CD4-positive, alpha-beta T cell (primary cell): ENCODE measurements around the gene RALGAPA1. TPM values are rescaled to one million over a fixed set of nuclear protein-coding genes. Genes with fewer than 3 reads are reported as not detected.
A peak's percentile ranks its signal among the peaks of the same experiment; 100 is the strongest.

ENCODE experiments used
- ATAC-seq: fragments of 200-7000 bp; cut with Tn5 transposase; one replicate; pipeline ENCODE4 v1.10.0; 2022; ENCODE audit warnings: mild to moderate bottlenecking; ENCODE audit not compliant: poor library complexity
- CTCF ChIA-PET: fragments of 350-600 bp; sonication (Branson Sonifier 250); formaldehyde crosslinking; loops from one replicate; lab custom pipeline; 2021; ENCODE audit warnings: antibody characterized with exemption, inconsistent platforms; lab: Charles Lee
- POLR2A ChIA-PET: fragments of 350-600 bp; sonication (Branson Sonifier 250); formaldehyde crosslinking; loops from one replicate; lab custom pipeline; 2021; ENCODE audit warnings: antibody characterized with exemption, inconsistent platforms; lab: Charles Lee
- DNase-seq, 14 experiments: peaks; one replicate each; pipeline ENCODE4 v3.0.0-alpha.2; 2013 to 2020; ENCODE audit warnings: mixed read lengths in 2 of 14
- H3K27ac ChIP-seq, 2 donors: one replicate each; pipeline versions ENCODE4 v1.5.1 to v1.7.0; 2013; ENCODE audit warnings: low read length in 2 of 2, low read depth in 1 of 2, mild to moderate bottlenecking in 1 of 2
- H3K27me3 ChIP-seq, 2 experiments: 1 replicate in 1 of 2; 2 replicates in 1 of 2; pipeline versions ENCODE4 v1.6.1 to v1.7.0; 2013; ENCODE audit warnings: low read length in 2 of 2, control low read depth in 1 of 2, mild to moderate bottlenecking in 1 of 2, moderate library complexity in 1 of 2; ENCODE audit not compliant: insufficient read depth in 2 of 2, control insufficient read depth in 1 of 2
- H3K36me3 ChIP-seq: one replicate; pipeline ENCODE4 v1.6.1; 2013; ENCODE audit warnings: low read length, control low read depth; ENCODE audit not compliant: insufficient read depth
- H3K4me1 ChIP-seq: one replicate; pipeline ENCODE4 v1.6.1; 2013; ENCODE audit warnings: low read length, control low read depth; ENCODE audit not compliant: insufficient read depth
- H3K4me3 ChIP-seq: one replicate; pipeline ENCODE4 v1.5.1; 2013; ENCODE audit warnings: mild to moderate bottlenecking, low read length, moderate library complexity
- H3K9me3 ChIP-seq, 2 experiments: 1 replicate in 1 of 2; 2 replicates in 1 of 2; pipeline versions ENCODE4 v1.6.1 to v1.7.0; 2013; ENCODE audit warnings: low read length in 2 of 2, mild to moderate bottlenecking in 2 of 2, control low read depth in 1 of 2, moderate library complexity in 1 of 2; ENCODE audit not compliant: control insufficient read depth in 1 of 2, insufficient read depth in 1 of 2
- H3K27ac Mint-ChIP-seq: one replicate; pipeline ENCODE4 v1.8.0; 2020; ENCODE audit warnings: mixed read lengths
- H3K27me3 Mint-ChIP-seq: one replicate; pipeline ENCODE4 v1.8.0; 2021; ENCODE audit warnings: mixed read lengths
- H3K36me3 Mint-ChIP-seq: one replicate; pipeline ENCODE4 v1.8.0; 2021; ENCODE audit warnings: low read depth, mixed read lengths
- H3K4me1 Mint-ChIP-seq: one replicate; pipeline ENCODE4 v1.8.0; 2021; ENCODE audit warnings: low read depth, mixed read lengths
- H3K4me3 Mint-ChIP-seq: one replicate; pipeline ENCODE4 v1.8.0; 2020; ENCODE audit warnings: mild to moderate bottlenecking, mixed read lengths
- H3K9me3 Mint-ChIP-seq: one replicate; pipeline ENCODE4 v1.8.0; 2020; ENCODE audit warnings: mixed read lengths
- intact Hi-C, 2 experiments: fragments of 100-400 bp; cut with DNase I in 1 of 2; cut with micrococcal nuclease in 1 of 2; formaldehyde crosslinking; loops; one replicate each; pipeline versions ENCODE4 v1.15.1 to v1.9.0; 2023 to 2025; cut with DNase I, micrococcal nuclease
- total RNA-seq, 174 experiments: library from RNA in 2 of 174; stranded (reverse) in 2 of 174; gene quantifications; one replicate each; pipeline ENCODE4 v1.2.3 and lab custom pipeline; 2021 to 2026
- TF ChIP-seq, protein P1 (sequence below): fragments of 200-600 bp; IDR thresholded peaks from one replicate; pipeline ENCODE4 v1.8.0; 2022; ENCODE audit warnings: antibody characterized with exemption, mild to moderate bottlenecking

Gene RALGAPA1
- total RNA-seq, 2 experiments from 2014 or later: 72.0 to 75.5 TPM

DNA sequence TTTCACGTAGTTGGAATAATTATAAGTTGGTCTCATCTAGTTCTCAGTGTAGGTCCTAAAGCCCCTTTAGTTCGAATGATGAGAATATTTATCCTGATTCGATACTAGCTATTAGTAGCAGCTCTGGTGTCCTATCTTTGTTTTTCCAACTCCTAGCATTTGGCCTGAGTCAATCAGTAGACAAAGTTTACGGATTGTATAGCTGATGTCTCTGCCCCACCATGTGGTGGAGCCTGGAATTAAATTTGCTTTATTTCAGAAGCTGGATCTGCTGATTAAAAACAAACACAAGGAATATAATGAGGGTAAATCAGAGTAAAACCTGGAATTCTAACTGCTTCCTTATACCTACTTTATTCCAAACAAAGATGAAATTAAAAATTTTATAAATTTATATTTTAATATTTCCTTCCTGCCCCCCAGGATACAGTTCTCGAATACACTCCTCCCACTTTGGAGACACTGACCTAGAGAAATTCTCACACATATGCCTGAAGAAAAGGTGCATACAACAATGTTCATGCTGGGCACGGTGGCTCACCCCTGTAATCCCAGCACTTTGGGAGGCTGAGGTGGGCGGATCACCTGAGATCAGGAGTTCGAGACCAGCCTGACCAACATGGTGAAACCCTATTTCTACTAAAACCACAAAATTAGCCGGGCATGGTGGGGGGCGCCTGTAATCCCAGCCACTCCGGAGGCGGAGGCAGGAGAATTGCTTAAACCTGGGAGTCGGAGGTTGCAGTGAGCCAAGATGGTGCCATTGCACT is 9.4 kb upstream of the RALGAPA1 start:
- Mint-ChIP-seq H3K4me3 (no peak overlapping the region), H3K4me1 (peaks cover 5% of the 10 kb centered on the region), H3K27me3 (no peaks in the 10 kb centered on the region), H3K9me3 (no peaks in the 10 kb centered on the region), H3K27ac (no peak overlapping the region), H3K36me3 (no peaks in the 10 kb centered on the region)
- Histone ChIP-seq H3K36me3 (no peaks in the 10 kb centered on the region), H3K9me3 (no peaks in the 10 kb centered on the region), H3K4me3 (no peak overlapping the region), H3K27ac (no peak overlapping the region), H3K4me1 (no peaks in the 10 kb centered on the region), H3K27me3 (no peaks in the 10 kb centered on the region)
- peak in 4 of 14 experiments; percentile 26 to 56 (median 45) for DNase-seq
- TF ChIP-seq, protein P1, sequence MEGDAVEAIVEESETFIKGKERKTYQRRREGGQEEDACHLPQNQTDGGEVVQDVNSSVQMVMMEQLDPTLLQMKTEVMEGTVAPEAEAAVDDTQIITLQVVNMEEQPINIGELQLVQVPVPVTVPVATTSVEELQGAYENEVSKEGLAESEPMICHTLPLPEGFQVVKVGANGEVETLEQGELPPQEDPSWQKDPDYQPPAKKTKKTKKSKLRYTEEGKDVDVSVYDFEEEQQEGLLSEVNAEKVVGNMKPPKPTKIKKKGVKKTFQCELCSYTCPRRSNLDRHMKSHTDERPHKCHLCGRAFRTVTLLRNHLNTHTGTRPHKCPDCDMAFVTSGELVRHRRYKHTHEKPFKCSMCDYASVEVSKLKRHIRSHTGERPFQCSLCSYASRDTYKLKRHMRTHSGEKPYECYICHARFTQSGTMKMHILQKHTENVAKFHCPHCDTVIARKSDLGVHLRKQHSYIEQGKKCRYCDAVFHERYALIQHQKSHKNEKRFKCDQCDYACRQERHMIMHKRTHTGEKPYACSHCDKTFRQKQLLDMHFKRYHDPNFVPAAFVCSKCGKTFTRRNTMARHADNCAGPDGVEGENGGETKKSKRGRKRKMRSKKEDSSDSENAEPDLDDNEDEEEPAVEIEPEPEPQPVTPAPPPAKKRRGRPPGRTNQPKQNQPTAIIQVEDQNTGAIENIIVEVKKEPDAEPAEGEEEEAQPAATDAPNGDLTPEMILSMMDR: peak; percentile 56
- peak; percentile 53 for ATAC-seq
- intact Hi-C loops: loop anchor here in 1 of 2 experiments (10.0 kb wide), 2 partner anchors 284 to 394 kb away; partner anchors contain the start of gene INSM2
- POLR2A ChIA-PET: interaction anchor here (1.0 to 2.0 kb wide), 2 partner anchors 8 to 414 kb away, joined by 3 to 9 read pairs; partner anchors contain the start of gene BRMS1L
- CTCF ChIA-PET: interaction anchor here (1.1 to 2.8 kb wide), 3 partner anchors 12 to 134 kb away, joined by 3 to 12 read pairs (median 3); no protein-coding TSS in a partner anchor

DNA sequence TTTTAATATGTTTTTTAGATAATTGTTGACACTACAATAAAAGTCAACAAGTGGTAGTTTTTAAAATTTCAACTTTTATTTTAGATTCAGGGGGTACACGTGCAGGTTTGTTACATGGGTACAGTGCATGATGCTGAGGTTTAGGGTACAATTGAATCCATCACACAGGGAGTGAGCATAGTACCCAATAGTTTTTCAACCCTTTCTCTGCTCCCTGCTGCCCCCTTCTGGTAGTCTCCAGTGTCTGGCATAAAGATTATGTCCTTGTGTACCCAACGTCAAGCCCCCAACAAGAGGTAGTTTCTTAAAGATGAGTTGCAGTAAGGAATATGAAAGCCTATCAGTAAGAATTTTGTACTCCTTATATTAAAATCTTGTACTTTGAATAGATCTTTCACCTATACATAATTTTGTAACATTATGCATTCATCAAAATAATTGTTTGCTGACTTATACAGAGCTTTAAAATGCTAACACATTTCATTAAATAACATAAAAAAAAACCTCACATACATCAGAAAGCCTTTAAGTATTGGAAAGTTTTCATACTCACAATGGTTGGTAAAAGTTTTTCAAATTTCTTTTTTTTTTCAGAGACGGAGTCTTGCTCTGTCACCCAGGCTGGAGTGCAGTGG is 5.4 kb upstream of the RALGAPA1 start:
- TF ChIP-seq, protein P1: peak; percentile 76
- CTCF ChIA-PET: interaction anchor here (1.0 to 1.9 kb wide), 3 partner anchors 12 to 127 kb away, joined by 4 to 5 read pairs (median 4); partner anchors contain the start of gene BRMS1L
- no peaks in the 10 kb centered on the region for H3K27me3 Mint-ChIP-seq
- DNase-seq: peak; percentile 63 to 90 (median 76)
- no peaks in the 10 kb centered on the region for H3K9me3 Mint-ChIP-seq
- no peak overlapping the region for H3K4me3 Mint-ChIP-seq
- POLR2A ChIA-PET: interaction anchor here (0.6 to 1.2 kb wide), 2 partner anchors 8 to 11 kb away, joined by 4 read pairs; partner anchors contain the start of gene BRMS1L
- peak; percentile 91 for ATAC-seq
- Histone ChIP-seq H3K36me3 (no peaks in the 10 kb centered on the region), H3K4me1 (no peaks in the 10 kb centered on the region), H3K4me3 (no peak overlapping the region), H3K27ac (no peak overlapping the region), H3K9me3 (no peaks in the 10 kb centered on the region), H3K27me3 (no peaks in the 10 kb centered on the region)
- no peaks in the 10 kb centered on the region for H3K36me3 Mint-ChIP-seq
- H3K27ac Mint-ChIP-seq: no peak overlapping the region
- peaks cover 2% of the 10 kb centered on the region for H3K4me1 Mint-ChIP-seq
- intact Hi-C loops: loop anchor here in 1 of 2 experiments (10.0 kb wide), 2 partner anchors 280 to 390 kb away; partner anchors contain the start of gene INSM2

DNA sequence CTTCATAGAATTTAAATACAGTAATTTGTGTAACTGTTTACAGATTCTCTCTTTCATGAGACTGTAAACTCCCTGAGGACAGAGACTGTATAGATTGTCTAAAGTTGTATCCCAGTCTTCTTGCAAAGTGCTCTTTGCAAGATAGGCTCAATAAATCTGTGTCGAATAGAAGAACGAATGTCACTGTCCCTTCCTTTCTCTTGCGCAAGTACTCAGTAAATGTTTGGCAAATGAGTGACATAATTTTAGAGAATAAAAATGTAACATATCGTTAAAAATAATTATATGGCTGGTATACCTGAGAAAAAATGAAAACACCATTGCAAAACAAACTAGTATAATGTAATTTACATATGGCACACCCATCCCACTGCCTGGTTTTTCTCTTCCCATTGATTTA is 1.9 kb upstream of the RALGAPA1 start:
- Mint-ChIP-seq H3K27me3 (no peaks in the 10 kb centered on the region), H3K4me1 (peaks cover 34% of the 10 kb centered on the region), H3K4me3 (no peak overlapping the region), H3K36me3 (peaks cover 11% of the 10 kb centered on the region), H3K27ac (peak overlapping the region; percentile 88), H3K9me3 (no peaks in the 10 kb centered on the region)
- no peaks in the 10 kb centered on the region for H3K9me3 ChIP-seq
- no peak overlapping the region for H3K4me3 ChIP-seq
- POLR2A ChIA-PET: no interaction called here
- H3K36me3 ChIP-seq: no peaks in the 10 kb centered on the region
- H3K27me3 ChIP-seq: no peaks in the 10 kb centered on the region
- no peak for DNase-seq
- no peak overlapping the region for H3K27ac ChIP-seq
- CTCF ChIA-PET: no interaction called here
- TF ChIP-seq, protein P1: no peak
- intact Hi-C loops: loop anchor here in 1 of 2 experiments (10.0 kb wide), 2 partner anchors 276 to 386 kb away; partner anchors contain the start of gene INSM2
- no peak for ATAC-seq
- H3K4me1 ChIP-seq: peaks cover 12% of the 10 kb centered on the region
